HG03558 (cell line): Measurements from ENCODE around the gene INPP5D.
"Not testable (repeated sequence)": the region's sequence is repeated elsewhere in the genome, so short reads cannot be mapped to it uniquely, and the experiment has no call there.

Experiments
- ATAC-seq: cut with Tn5 transposase; IDR thresholded peaks from one replicate; pipeline ENCODE4 v1.9.1; 2021; ENCODE audit warnings: moderate number of reproducible peaks; ENCODE audit not compliant: unreplicated experiment; ENCODE audit errors: extremely low read depth

INPP5D gene

GRCh38 chr2:233191016-233191415 lies 130.9 kb downstream of the INPP5D start:
- ATAC-seq = not testable (repeated sequence)

DNA sequence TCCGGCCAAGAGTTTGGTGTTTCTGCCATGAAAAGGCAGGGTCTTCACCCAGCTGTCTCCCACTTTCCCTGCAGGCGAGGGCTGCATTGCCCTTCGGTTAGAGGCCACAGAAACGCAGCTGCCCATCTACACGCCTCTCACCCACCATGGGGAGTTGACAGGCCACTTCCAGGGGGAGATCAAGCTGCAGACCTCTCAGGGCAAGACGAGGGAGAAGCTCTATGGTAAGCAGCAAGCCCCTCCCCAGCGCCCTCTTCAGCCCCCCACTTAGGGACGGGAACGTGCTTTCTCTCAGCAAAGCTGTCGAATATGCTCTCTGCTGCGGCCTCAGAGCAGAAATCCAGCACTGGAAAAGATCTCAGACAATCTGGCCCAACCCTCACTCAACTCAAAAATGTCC lies 133.6 kb downstream of the INPP5D start:
- ATAC-seq = no peak

DNA sequence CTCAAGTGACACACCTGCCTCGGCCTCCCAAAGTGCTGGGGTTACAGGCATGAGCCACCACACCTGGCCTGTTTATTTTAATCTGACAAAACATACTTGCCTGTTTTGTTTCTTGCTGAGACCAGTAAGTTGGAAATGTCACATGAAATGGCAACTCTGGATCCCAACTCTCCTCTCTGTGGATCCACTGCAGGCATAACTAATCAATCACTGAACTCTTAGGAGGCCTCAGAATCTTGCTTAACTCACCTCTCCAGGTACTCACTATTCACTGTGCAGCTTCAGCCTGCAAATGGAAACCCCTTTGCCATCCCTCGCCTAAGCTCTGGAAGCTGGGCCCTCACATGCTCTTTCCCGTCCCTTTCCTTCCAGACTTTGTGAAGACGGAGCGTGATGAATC lies 134.9 kb downstream of the INPP5D start:
- no peak for ATAC-seq

DNA sequence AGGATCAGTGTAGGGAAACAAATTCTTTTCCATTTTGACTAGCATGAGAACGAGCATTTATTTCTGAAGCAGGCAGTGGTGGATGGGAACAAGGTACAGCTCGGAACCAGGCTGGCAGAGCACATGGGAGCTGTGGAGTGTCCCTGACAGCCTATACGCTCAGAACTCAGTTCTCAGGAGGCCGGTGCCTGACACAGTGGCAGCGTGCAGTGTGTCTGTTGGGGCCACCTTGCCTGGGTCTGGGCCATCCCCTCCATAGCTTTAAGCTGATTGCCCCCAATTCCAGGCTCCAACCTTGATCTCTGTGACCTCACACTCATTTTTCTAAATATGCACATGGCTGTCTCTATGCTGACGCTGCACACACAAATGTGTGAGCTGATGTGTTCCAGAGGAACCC lies 136.9 kb downstream of the INPP5D start:
- no peak for ATAC-seq

- no peak for ATAC-seq
These were observed 137.9 kb downstream of the INPP5D start for GRCh38 chr2:233198026-233198425.

- ATAC-seq = no peak
These were observed 139.7 kb downstream of the INPP5D start for GRCh38 chr2:233199870-233200269.

GRCh38 chr2:233200790-233201189 lies 140.6 kb downstream of the INPP5D start:
- not testable (repeated sequence) for ATAC-seq

GRCh38 chr2:233201258-233202013 lies 141.3 kb downstream of the INPP5D start:
- no peak for ATAC-seq

GRCh38 chr2:233202531-233202944 lies 142.4 kb downstream of the INPP5D start:
- ATAC-seq = no peak

DNA sequence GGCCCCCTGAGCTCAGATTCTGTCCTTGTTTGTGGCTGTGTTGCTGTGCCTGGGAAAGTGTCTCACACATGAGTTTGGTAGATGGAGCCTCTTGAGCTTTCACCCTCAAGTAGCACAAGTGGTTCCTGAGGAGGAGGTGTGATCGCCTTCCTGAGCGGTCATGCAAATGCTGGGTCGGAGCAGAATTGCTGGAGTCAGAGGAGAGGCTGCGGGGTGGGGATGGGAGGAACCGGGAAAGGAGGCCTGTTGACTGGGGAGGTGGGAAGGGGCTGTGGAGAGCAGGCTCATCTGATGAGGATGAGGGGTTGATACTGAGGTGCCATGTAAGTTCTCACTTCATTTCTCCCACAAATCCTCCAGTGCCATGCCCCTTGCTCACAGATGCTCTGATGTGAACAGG lies 142.9 kb downstream of the INPP5D start:
- no peak for ATAC-seq

- ATAC-seq = no peak
These were observed 144.3 kb downstream of the INPP5D start for GRCh38 chr2:233204286-233204936.

DNA sequence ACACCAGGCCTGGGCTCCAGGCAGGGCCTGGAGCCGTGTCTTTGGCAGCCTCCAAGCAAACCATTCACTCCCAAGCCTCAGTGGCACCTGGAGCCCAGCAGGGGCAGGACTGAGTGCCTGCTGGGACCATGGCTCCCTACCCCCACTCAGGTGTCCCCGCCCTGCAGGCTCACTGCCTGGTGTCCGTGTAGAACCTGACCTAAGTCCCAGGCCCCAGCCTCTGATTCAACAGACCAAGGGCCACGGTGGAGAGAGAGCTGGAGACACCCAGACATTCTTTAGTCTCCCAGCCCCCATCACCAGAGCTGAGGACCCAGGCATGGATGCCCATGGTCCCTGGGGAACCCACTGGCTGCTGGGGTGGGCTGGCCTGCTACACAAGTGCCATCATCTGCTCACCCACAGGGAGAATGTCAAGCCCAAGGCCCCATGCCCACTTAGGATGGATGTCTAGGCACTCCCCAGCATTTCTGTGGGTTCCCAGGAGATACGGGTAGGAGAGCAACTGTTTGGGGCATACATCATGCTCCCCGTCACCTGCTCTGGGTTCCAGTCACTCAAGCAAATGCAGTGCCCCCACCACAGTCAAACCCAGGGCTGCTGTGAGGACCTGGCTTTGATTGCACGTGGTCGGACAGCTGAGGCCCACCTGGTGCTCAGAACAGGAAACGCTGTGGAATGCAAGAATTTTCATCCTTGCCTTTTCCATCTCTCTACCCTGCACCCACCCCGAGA lies 148.4 kb downstream of the INPP5D start:
- no peak for ATAC-seq

DNA sequence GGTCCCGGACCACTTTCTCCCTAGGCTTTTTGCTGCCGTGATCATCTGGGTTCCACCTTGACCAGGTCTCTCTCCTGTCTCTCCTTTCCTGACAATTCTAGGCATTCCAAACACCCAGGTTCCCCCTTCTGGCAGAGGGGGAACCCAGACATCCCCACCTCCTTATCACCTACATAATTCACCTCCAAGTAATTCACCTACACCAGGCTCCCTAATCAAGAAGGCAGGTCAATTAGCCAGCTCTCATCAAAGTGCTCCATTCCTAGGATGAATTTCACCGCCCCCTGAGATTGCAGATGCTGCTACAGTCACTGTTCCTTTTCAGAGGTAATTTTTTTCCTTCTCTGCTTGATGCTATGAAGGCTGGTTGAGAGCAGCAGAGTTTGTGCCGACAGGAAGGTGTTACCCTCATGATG lies 149.0 kb downstream of the INPP5D start:
- ATAC-seq = no peak

DNA sequence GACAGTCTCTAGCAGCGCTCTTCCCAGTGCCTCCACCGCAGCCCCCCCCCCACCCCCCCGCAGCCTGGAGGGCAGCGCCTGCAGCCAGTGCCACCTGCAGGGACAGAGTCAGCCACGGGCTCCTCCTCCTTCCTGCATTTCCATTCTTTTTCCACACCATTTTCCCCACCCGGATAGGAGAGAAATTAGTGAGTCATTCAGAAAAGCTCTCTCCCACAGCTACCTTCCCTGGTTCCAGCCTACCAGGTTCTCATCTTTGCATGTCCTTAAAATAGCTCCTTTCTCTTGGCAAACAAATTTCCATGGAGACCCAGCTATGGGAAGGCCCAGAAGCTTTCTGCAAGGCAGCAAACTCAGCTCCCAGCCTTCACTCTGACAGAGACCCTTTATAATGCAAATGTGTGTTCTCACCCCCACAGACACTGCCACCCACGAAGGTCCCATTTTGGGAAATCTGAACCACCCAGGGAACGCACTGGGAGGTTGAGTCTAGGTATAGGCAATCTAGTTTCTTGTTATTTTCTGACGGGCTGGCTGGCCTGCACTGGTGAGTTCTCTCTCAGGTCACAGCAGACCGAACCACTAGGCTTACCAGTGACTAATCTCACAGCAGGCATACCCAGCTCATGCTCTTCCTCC lies 149.5 kb downstream of the INPP5D start:
- ATAC-seq = no peak

- ATAC-seq = no peak
These were observed 150.1 kb downstream of the INPP5D start for GRCh38 chr2:233210281-233210680.

- no peak for ATAC-seq
These were observed 150.9 kb downstream of the INPP5D start for GRCh38 chr2:233210843-233211547.

DNA sequence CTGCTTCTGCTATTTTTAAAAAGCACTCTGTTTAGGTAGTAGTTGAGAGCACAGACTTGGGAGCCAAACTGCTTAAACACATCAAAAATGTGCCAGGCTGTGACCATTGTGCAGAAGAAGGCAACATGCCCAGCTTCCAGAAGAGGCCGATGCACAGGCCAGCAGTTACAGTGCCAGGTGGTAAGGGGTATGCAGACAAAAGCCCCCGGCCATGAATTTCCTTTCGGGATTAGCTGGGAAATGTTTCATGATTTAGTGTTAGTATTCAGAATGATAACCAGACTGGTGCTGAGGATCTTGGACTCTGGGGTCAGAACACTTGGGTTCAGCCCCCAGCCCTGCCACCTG lies 151.4 kb downstream of the INPP5D start:
- no peak for ATAC-seq

DNA sequence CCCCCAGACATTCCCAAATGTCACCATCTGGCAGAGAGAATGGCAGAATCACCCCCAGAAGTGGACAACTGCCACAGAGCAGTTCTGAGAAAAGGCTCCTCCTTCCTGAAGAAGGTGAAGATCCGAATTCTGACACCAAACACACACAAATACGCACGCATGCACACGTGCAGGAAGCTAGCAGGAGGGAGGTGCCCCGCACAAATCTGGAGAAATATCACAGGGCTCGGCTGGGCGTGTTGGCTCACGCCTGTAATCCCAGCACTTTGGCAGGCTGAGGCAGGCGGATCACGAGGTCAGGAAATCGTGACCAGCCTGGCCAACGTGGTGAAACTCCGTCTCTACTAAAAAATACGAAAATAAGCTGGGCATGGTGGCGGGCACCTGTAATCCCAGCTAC lies 152.9 kb downstream of the INPP5D start:
- no peak for ATAC-seq

DNA sequence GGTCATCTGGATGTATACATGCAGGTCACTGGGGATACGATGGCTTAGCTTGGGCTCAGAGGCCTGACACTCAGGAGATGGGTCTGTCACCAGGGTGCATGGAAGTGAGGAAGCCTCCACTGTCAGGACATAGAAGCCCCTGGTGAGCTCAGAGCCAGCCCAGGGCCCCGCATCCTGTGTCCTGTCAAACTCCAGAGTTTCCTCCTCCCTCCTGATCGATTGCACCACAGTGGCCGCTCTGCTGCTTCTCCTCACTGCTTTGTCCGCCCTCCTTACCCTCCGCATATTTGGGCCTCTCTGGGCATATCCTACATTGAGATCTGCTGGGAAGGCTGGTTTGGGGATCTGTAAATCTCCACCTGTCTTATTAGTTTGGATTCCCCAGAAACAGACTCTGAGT lies 153.8 kb downstream of the INPP5D start:
- no peak for ATAC-seq

DNA sequence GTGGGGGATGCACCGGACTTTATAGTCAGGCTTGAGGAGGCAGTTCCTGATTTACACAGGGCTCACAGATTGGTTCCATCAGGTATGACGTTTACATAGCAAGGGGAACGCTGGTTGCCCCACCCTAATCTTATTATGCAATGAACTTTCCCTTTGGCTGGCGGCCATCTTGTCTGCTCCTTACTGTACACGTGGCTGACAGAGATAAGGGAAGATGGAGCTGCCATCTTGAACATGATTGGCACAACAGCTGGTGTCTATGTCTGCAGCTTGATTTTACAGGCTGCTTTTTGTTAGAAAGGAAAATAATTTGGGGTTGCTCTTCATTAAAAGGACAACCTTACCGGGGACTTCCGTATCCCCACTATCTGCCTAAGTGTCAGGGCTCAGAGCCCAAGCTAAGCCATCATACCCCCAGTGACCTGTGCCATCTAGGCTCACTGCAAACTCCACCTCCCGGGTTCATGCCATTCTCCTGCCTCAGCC lies 157.8 kb downstream of the INPP5D start:
- ATAC-seq = no peak
